NCI-H146 treated with DMSO at 0.1 percent for 48 hours (cell line): ENCODE measurements around the gene BAG2.

ENCODE experiments used
- DNase-seq: peaks from one replicate; lab custom pipeline; 2025; ENCODE audit not compliant: unreplicated experiment; lab: John Stamatoyannopoulos, UW

BAG2 gene

DNA sequence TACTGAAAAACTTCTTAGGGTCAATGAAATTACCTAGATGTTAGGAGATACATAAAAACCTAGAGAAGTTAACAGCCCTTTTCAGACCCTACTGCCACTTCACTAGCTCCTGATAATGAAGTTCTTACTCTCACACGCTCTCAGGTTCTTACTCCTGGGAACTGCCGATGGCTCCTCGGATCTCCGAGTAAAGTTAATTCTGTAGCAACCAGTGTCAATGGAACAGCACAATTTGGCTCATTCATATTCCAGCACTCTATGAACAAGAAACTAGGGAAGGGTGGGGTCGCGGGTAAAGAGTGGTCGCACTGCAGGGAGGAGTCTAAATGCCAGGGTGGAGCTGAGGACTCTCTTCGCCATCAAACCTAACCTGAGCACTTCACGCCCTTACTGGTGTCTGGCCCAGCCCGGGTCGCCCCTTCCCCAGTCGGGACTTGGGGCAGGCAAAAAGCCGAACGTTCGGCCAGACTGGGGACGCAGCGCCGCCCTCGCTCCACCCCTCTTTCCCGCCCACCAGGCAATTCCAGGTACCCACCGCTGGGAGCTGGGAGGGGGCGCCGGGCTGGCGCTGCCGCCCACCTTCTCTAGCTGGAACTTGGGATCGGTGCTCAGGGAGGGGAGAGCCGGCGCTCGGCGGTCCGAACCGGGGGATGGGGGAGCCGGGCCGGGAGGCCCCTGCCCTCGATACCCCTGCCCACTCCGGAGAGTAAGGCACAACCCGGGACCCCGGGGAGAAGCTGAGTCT is 49.2 kb downstream of the BAG2 start:
- peak; percentile 44 for DNase-seq

DNA sequence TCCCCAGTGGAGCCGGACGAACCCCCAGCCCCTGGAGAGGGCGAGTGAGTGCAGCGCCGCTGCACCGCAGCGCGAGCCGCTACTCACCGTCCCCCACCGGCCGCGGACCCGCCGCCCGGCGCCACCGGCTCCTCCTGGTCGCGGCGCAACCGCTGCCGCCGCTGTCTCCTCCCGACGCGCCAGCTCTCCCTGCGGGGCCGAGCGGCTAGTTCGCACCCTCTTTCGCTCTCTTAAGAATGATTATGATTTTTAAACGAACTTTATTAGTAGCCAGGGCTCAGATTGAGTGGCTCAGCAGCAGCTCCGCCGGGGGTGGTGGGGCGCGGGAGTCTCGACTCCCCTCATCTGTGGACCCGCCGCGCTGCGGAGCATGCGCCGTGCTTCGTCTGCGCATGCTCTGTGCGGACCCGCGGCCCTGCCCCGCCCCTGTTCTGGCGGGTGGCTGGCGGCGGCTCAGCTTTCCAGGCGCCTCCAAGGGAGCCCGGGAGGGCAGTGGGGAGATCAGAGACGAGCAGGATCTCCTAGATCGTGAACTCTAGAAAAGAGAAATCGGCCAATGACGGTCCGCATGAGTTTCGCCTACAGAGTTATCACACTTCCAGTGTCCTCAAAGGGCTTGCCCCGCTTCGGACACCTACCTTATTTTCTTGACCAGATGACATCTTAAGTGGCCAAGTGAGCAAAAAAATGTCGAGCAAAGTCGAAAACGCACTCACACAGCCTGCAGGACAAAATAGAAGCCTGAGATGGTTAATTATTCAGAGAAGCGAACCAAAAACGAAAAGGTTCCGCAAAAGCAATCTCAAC is 50.0 kb downstream of the BAG2 start, which contains the start of gene RAB23:
TSS of gene RAB23 (minus strand) at position 372 of the 807 bp plus-strand sequence. CDS start 11,927 bp downstream, outside the sequence.
- DNase-seq = peak; percentile 69

DNA sequence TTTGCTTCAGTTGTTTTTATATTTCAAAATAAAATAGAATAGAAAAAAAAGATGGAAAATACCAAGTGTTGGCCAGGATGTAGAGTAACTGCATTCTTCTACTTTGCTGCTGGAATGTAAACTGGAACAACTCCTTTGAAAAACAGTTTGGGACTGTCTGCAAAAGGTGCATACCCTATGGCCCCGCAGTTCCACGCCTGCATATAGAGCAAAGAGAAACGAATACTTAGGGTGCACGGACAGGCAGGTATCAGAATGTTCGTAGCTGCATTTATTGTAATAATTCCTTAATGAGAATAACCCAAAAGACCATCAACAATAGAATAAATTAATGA is 50.6 kb downstream of the BAG2 start:
- DNase-seq = no peak

DNA sequence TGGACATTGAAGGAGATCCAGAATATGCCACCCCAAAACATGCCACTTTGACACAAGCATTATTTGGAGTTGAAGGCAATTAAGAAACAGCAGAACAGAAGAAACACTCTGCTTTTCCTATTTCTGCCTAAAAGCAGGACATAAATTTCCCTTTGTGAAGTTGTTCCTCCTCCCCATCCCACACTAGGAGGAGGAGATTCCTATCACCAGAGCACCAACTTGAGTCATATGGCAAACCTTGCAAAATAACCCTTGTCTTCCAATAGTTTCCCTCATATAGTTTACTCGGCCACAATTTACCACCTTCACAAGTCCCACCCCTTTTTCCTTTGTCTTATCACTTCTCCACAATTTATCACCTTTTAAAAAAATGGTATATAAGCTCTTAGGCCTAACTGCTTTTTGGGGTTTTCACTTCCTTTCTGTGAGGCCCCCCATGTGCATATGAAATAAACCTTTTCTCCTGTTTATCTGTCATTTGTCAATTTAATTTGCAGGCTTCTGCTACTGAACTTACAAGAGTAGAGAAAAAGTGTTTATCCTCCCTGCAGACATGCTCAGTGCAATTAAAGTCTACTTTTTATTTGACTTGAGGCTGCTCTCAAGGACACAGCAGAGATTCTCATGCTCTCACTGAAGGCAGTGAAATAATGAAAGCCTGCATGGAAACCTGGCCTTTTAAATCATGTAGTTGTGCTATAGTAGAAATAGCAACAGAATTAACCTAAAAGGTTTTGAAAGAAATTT is 52.8 kb downstream of the BAG2 start:
- DNase-seq = no peak

DNA sequence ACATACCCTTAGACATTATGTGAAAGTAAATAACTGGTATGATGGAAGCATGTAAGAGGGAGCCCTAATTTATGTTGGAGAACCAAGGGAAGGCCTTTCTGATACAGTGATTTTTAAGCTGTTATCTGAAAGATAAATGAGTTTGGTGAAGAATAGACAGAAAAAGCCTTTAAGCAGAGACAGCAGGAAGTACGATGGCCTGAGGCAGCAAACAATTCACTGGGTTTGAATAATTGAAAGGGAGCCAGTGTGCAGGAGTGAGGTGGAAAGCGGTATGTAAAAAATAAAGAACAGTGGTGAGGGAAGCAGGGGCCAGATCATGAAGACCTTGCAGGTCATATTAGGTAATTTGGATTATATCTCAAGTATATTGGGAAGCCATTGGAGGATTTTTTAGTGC is 54.1 kb downstream of the BAG2 start:
- peak; percentile 47 for DNase-seq
